HG03565 (cell line): ENCODE results near the gene CFAP251.
A peak's percentile ranks its signal among the peaks of the same experiment; 100 is the strongest.
"Not testable (repeated sequence)": the region's sequence is repeated elsewhere in the genome, so short reads cannot be mapped to it uniquely, and the experiment has no call there.

Experiments used
- ATAC-seq: cut with Tn5 transposase; IDR thresholded peaks from one replicate; pipeline ENCODE4 v1.9.1; 2021; ENCODE audit warnings: mild to moderate bottlenecking, moderate library complexity; ENCODE audit not compliant: unreplicated experiment

Gene CFAP251

DNA sequence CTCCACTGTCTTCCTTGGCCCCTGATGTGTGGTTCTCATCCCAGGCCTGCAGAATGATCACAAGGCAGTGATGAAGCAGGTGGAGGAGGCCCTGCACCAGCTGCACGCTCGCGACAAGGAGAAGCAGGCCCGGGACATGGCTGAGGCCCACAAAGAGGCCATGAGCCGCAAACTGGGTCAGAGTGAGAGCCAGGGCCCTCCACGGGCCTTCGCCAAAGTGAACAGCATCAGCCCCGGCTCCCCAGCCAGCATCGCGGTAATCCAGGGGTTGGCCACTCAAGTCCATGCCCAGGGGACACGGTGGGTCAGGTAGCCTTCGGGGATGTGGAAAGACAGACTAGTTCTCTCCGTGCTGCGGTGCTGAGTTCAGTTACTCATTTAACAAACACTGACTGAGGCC lies 18.8 kb upstream of the CFAP251 start:
- ATAC-seq, result no peak

DNA sequence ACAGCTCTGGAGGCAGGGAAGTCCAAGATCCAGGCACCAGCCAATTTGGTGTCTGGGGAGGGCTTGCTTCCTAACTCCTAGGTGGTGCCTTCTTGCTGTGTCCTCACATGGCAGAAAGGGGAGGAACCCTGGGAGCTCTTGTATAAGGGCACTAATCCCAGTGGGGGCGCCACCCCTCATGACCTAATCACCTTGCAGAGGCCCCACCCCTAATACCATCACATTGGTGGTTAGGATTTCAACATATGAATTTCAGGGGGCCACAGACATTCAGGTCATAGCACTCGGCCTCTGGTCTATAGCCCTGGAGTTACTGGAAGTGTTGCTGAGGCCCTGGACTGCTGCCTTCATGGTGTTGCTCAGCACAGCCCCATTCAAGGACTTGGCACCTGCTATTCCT lies 15.2 kb upstream of the CFAP251 start:
- no peak for ATAC-seq

DNA sequence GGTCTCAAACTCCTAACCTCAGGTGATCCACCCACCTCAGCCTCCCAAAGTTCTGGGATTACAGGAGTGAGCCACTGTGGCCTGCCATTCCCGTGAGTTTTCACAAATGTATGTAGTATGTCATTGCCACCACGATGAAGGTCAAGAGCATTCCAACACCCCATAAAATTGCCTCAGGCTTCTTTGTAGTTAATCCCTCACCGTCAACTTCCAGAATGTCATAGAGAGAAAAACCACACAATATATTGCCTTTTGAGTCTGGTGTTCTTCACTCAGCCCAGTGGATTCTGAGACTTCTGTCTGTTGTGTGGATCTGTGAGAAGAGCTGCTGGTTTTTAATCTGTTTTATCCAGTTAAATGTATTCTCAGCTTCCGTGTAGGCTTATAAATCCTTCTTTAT lies 12.6 kb upstream of the CFAP251 start:
- ATAC-seq, result no peak

DNA sequence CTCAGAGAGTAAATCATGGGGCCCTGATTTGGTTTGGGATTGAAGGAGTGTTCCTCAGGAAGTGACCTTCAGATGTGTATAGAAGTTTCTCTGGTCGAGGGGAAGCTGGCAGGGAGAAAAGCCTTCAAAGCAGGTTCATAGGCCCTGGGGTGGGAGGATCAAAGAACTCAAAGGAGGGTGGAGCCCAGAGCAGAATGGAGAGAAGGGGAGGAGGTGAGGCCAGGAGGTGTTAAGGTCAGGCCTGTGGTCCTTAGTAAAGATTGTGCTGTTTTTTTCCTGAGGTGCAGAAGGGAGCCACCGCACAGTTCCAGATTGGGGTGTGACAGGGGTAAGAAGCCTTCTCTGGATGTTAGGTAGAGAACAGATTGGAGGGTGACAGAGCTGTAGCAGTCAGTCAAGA lies 9.7 kb upstream of the CFAP251 start:
- ATAC-seq, result no peak

DNA sequence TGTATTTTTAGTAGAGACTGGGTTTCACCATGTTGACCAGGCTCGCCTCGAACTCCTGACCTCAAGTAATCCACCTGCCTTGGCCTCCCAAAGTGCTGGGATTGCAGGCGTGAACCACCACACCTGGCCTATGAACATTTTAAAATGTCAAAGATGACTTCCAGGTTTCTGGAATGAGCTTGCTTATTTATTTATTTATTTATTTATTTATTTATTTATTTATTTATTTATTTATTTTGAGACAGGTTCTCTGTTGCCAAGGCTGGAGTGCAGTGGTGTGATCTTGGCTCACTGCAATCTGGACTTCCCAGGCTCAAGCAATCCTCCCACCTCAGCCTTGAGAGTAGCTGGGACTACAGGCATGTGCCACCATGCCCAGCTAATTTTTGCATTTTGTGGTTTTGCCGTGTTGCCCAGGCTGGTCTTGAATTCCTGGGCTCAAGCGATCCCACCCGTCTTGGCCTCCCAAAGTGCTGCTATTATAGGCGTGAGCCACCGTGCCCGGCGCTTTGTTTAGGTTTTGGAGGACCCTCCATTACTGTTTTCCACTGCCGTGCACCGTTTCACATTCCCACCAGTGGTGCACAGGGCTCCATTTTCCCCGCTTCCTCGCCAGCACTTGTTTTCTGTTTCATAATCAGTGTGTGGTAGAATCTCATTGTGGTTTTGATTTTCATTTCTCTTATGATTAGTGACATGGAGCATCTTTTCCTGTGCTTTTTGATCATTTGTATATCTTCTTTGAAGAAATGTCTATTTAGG lies 6.4 kb upstream of the CFAP251 start:
- no peak for ATAC-seq

DNA sequence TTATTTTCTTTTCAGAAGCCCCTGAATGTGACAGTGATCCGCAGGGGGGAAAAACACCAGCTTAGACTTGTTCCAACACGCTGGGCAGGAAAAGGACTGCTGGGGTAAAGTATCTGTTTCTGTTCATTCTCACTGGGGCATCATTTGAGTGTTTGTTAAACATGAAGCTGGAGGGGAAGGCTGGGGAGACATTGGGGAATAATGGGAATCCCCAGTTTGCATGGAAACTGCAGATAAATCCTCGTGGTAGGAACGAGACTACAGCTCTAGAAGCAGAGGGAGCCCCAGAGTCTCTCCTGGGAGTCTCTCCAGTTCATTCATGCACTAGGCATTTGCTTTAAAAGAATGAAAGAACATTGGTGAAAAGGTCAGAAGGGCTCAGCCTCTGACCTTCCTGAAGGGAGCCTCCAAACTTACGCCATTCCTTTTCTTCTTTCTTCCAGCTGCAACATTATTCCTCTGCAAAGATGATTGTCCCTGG lies 2.5 kb upstream of the CFAP251 start:
- no peak for ATAC-seq

DNA sequence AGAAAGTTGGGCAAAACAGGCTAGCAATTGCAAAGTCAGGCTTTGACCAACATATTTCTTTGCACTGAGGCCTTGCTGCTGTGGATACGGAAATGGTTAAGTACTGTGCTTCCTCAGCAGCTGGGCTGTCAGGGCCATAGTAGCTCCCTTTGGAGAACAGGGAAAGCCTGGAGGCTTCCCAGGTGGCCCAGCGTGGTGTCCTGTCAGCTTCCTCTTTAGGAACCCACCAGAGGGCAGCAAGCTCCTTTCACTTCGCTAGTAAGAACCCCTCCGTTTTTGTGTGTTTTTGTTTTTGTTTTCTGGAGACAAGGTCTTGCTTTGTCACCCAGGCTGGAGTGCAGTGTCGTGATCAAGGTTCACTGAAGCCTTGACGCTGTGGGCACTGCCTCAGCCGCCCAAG lies 1.7 kb upstream of the CFAP251 start:
- no peak for ATAC-seq

DNA sequence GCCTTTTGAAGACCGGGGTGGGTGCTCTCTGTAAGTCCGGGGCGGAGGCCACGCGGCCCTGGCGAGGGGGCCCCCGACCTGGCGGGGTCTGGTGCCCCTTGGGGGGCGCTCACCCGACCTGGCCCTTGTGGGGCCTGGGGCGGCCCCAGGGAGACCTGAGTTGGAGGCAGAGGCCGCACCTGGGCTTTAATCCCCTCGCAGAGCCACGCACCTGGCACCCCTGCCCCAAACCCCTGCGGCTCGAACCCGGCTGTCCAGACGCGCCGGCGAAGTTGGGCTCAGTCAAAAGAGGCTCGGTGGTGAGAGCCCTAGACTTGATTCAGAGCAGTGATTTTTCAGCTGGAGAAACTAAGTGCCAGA lies 267 bp downstream of the CFAP251 start:
- ATAC-seq, result peak; percentile 13

DNA sequence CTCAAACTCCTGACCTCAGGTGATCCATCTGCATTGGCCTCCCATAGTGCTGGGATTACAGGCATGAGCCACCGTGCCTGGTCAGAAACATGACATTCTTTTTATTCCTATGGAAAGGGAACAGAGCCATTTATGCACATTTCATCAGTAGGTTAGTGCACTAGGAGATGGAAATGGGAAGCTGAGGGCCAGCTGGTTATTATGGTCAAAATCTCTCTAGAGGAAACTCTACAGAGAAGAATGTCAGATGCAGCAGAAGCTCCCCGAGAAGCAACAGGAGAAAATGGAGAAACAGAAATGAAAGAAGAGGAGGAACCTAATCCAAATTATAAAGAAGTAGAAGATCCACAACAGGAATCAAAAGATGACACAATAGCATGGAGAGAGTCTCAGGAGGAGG lies 2.7 kb downstream of the CFAP251 start:
- no peak for ATAC-seq

DNA sequence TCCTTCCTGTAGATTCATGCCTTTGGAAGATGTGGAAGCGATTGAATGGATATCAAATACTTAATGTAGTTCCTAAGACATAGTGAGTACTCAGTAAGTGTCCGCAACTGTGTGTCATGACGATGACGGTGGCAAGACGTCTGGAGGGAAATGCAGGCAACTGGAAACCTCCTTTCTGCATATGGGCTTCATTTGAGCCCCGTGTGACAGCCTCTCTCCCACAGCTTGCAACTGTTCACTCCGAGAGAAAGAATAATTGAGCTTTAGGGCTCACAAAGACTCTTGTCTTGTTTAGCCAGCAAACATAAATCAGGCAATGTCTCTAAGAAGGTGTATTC lies 6.9 kb downstream of the CFAP251 start:
- no peak for ATAC-seq

DNA sequence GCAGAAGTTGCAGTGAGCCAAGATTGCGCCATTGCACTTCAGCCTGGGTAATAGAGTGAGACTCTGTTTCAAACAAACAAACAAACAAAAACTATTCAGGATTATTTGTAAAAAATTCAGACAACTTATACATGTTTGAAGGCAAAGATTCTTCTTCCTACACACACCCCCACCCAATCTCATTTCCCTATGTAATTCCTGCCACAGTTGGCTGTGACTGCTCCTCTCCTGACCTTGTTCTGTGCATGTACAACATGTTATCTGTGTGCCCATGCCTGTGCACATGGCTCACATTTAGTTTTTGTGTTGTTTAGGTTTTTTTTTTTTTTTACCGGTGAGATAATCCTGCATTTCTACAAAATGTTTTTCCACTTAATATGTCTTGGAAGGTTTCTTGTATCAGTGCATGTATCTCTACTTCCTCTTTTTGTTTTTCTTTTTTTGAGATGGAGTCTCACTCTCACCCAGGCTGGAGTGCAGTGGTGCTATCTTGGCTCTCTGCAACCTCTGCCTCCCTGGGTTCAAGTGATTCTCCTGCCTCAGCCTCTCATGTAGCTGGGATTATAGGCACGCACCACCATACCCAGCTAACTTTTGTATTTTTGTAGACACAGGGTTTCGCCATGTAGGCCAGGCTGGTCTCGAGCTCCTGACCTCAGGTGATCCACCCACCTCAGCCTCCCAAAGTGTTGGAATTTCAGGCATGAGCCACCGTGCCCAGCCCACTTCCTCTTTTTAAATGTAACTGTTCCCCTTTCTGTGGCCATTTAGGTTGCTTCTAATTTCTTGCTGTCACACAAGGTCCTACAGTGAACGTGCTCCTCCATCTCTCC lies 8.7 kb downstream of the CFAP251 start:
- no peak for ATAC-seq

DNA sequence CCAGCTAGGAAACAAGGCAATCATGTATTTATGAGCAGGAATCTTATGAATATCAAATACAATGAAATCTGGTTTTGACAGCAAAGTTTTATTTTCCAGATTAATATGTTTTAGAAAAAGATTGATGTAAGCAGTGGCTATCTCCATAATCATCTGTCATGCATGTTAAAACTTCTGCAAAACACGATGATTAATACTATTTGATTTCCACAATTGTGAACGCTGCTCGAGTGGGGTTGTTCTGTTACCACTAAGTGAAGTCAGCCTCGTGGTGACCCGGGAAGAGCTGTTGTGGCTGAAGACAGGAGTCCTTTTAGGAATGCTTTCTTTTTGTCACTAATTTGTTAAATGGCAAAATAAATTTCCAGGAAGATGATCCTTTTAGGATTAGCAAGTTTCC lies 9.4 kb downstream of the CFAP251 start:
- ATAC-seq, result no peak

DNA sequence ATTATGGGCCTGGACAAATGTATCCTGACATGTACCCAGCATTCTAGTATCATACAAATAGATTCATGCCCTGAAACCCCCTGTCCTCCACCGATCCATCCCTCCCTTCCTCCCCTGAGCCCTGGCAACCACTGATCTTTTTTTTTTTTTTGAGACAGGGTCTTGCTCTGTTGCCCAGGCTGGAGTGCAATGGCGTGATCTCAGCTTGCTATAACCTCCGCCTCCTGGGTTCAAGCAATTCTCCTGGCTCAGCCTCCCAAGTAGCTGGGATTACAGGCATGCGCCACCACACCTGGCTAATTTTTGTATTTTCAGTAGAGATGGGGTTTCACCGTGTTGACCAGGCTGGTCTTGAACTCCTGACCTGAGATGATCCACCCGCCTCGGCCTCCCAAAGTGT lies 11.2 kb downstream of the CFAP251 start:
- not testable (repeated sequence) for ATAC-seq

DNA sequence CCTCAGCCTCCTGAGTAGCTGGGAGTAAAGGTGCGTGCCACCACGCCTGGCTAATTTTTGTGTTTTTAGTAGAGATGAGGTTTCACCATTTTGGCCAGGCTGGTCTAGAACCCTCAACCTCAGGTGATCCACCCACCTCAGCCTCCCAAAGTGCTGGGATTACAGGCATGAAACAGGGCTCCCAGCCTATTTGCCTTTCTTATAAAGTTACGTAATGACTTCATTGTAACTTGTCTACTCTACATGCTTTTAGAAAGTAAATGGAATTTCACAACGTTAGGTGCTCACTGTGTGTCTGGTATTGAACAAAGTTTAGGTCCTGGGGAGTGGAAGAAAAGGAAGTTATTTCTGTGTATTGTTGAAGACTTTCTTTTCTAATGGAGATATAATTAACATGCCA lies 12.5 kb downstream of the CFAP251 start:
- no peak for ATAC-seq

DNA sequence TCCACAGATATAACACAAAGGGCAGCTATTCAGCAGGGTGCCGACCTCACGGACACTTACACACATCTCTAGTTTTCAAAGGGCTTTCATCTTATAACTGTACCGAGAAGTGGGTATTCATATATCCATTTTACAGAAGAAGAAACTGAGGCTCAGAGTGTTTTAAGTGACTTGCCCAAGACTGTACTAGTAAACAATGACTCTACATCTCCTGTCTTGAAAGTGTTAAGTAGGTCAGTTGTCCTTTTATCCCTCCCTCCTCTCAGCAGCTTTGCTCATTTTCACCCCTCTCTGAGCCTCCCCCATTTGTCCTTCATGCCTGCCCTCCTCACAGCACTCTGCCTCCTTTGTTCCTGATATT lies 13.8 kb downstream of the CFAP251 start:
- no peak for ATAC-seq

DNA sequence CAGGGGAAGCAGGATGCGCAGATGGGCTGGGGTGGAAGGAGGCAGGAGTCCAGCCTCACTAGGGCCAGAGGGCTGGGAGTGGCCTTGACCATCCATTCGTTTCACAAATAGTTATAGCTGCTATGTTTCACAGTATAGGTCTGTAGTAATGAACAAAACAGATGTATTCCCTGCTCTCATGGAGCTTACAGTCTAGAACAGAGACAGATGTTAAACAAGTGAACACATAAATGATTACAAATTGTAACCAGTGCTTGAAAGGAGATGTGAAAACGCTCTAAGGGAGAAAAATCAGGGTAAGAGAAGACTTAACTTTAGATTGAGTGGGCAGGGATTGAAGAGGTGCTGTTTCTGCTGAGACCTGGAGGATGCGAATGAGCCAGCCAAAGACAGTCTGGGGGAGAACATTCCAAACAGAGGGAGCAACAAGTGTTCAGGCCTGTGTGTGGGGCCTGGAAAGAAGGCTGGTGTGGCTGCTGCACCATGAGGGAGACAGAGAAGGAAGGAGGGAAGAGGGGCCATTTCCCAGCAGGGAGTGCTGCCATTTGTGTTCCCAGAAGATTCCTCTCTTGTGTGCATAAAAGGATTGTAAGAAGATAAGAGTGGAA lies 14.6 kb downstream of the CFAP251 start:
- ATAC-seq, result no peak

DNA sequence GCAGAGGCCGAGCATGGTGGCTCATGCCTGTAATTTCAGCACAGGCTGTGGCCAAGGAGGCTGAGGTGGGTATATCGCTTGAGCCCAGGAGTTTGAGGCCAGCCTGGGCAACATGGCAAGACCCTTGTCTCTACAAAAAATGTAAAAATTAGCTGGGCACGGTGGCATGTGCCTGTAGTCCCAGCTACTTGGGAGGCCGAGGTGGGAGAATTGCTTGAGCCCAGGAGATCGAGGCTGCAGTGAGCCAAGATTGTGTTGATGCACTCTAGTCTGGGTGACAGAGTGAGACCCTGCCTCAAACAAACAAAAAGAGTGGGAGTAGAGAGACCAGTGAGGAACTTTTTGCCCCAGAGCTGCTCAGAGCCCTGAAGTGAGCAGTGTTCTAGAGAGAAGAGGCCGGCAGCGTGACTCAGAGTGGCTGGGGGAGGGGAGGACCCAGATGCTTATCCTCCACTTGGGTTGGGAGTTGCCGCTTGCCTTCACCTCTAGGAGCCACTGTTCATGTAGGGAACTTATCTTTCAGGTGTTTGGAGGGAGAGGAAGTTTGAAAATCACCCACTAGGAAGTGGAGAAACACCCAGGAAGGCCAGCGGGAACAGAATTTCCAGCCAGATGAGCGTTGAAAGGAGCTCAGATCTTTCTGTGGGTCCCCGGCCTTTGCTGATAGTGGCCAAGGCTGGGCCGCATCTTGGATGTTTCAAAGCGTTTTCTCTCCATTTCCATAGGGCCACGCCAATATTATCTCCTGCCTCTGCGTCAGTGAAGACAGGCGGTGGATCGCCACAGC lies 15.3 kb downstream of the CFAP251 start:
- no peak for ATAC-seq

DNA sequence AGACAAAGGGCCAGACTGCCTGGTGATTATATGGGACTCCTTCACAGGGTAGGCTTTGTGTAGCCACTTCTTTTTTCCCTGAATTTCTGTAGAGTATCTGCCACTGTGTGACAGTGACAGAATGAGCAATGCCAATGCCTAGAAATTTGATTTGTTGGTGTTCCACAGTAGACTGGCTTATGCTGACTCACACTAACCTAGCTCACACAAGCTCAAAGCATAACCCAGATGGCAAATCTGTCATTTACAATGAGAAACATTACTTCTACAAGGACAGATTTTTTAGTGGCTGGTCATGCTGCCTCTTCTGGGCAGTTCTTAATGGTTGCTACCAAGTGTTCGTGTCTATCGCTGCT lies 15.9 kb downstream of the CFAP251 start:
- no peak for ATAC-seq

DNA sequence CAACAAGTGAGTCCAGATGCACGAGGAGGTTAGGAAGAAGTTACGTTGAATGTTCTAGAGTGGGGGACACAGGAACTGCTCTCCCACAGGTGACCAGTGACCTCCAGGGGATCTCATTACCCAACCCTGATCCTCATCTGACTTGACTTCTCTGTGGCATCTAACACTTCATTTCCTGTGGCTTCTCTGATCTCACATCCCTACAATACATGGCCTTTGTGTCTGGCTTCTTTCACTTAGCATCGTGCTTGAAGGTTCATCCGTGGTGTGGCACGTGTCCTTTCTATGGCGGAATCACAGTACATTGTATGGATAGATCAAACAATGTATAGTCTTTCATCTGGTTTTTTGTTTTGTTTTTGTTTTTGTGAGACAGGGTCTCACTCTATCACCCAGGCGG lies 19.3 kb downstream of the CFAP251 start:
- no peak for ATAC-seq

DNA sequence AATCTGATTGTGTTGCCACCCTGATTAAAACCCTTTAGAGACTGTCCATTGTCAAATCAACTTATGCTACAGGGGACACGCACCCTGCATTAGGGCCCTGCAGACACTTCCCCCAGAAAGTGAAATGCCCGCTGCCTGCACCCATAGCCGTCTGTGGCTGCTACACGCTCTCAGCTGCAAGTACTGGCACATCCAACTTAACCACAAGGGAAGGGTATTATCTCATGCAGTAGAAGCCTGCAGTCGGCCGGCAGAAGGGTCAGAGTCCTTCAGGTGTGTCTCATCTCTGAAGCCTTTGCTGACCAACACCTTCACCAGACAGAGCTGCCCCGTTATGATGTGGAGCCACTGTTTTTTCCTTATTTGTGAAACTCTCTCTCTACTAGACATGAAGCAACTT lies 20.8 kb downstream of the CFAP251 start:
- no peak for ATAC-seq

DNA sequence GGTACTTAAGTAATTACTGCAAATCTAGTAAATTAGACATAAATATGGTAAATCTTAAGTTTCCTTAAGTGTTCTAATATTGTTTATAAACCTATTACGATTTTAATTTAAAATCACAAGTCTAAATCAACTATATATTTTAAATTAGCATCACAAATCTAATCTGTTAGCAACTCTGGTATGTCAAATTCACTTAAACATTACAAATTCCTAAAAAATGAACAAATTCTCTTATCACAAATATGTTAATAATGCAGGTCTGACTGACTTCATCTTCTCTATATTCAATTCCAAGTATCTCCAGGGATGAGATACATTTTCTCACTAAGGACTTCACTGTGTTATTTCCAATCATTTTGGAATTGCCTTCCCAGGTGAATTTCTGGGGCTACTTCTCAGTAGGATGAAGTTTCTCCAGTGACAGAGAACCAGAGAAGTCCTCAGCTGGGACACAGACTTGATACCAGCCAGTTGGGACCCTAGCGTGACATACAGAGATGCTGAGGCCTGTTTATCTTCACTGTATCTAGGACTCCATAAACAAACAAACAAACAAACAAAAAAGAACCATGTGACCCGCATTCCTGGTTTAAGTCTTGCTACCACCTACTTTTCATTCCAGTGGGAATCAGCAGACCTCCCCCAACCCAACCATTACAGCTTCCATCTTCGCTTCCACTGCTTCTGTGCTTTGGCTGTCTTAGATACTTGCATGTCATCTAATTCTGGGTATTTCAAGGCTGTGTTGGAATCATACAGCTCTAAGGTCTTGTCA lies 21.8 kb downstream of the CFAP251 start:
- ATAC-seq, result no peak
